Measurements from ENCODE around the gene IFT122.

The IFT122 gene

DNA sequence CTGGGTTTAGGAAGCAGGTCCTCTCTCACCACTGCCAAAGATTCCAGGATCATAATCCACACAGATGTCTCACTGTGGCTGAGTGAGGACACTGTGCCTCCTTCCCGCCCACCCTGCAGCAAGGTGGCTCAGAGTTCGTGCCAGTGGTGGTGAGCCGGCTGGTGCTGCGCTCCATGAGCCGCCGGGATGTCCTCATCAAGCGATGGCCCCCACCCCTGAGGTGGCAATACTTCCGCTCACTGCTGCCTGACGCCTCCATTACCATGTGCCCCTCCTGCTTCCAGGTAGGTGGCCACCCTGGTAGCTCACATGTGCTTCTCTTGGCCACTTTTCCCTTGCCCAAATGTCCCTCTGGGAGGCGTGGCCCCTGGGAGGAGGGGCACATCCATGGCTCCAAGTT is 79.4 kb downstream of the IFT122 start:
- no peak for DNase-seq (ENCODE audit: low spot score)

DNA sequence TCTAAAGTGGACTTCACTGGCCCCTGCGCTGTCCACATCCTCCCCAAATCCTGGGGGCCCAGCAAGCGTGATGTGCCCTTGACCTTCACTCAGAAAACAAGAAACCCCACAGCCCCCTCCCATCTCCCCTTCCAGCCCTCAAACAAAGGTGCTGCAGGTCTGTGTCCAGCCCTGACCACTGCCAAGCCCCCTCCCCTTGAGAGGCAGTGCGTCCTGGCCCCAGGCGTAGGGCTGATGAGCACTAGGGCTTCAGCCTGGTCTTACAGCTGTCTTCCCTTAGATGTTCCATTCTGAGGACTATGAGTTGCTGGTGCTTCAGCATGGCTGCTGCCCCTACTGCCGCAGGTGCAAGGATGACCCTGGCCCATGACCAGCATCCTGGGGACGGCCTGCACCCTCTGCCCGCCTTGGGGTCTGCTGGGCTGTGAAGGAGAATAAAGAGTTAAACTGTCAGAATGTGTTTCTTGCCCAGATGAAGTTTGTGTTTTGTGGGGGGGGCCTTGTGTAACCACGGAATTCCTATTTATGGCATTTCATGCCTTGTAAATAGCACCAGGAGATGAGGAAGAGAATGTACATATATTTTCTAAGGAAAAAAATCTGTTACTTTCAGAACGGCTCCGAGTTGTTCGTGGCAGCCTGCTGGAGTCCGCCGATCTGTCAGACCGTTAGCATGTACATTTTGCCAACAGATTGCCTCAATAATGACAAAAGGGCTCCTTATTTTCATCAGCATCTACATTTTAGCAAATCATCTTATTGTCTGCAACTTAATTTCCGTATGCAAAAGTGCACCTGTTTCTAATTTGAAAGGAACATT is 80.1 kb downstream of the IFT122 start:
- no peak for DNase-seq (ENCODE audit: low spot score)

DNA sequence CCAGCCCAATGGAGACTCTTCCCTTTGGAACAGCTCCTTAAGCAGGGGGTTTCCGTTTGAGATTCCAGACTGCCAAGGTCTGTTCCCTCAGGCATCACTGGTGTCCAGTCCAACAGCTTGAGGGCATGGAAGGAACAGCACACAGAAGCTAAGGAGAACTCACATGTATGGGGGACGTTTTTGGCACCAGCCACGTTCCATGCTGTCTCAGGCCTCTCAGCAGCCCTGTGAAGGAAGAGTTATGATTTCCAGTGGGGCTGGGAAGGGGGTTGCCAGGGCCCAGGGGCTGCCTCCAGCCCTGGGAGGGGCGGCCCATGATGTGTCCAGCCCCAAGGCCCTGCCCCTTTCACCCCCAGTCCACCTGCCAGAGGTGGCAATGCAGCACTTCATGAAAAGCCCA is 80.9 kb downstream of the IFT122 start:
- DNase-seq (ENCODE audit: low spot score) = no peak

DNA sequence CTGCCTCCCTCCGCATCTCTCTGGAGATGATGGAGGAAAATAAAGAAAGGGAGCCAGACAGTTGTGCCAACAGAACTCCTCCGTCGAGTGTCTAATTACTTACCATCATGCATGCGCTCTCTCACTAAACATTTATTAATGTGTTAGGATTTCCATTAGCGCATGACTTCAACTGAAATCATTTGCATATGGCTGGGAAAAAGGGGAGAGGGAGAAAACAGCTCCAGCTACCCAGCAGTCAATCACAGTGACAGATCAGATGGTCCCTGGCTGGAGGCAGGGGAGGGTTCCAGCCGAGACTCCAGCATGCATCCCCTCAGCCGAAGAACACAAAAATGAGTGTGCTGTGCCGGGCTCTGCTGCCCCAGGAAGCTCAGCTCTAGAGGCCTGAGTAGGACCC is 81.6 kb downstream of the IFT122 start:
- DNase-seq (ENCODE audit: low spot score) = no peak

DNA sequence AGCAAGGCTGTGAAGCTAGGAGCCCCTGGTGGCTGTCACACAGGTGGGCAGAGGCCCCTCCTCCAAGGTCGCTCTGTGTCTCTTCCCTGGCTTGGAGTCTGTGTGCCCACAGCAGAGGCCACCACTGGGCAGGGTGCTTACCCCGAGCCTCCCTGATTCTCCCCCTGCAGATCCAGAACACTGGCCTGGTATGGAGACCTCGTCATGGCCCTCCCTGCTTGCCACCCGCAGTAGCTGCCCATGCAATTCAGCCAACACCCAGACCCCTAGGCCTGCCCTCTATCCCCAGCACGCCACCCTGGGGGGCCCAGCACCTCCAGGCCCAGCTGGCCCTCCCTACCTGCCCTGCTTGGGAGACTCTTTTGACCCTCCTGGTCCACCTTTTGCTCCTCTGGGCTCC is 82.9 kb downstream of the IFT122 start:
- DNase-seq (ENCODE audit: low spot score) = no peak

DNA sequence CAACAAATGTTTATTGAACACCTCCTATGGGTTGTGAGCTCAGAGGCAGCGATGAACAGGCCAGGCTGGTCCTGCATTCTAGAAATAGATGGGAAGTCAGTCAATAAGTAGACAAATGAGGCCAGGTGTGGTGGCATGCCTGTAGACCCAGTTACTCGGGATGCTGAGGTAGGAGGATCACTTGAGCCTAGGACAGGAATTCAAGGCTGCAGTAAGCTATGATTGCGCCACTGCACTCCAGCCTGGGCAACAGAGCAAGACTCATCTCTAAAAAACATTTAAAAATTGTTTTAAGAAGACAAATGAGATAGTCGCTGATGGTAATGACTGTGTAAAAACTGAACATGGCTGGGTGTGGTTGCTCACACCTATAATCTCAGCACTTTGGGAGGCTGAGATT is 84.1 kb downstream of the IFT122 start:
- no peak for DNase-seq (ENCODE audit: low spot score)

DNA sequence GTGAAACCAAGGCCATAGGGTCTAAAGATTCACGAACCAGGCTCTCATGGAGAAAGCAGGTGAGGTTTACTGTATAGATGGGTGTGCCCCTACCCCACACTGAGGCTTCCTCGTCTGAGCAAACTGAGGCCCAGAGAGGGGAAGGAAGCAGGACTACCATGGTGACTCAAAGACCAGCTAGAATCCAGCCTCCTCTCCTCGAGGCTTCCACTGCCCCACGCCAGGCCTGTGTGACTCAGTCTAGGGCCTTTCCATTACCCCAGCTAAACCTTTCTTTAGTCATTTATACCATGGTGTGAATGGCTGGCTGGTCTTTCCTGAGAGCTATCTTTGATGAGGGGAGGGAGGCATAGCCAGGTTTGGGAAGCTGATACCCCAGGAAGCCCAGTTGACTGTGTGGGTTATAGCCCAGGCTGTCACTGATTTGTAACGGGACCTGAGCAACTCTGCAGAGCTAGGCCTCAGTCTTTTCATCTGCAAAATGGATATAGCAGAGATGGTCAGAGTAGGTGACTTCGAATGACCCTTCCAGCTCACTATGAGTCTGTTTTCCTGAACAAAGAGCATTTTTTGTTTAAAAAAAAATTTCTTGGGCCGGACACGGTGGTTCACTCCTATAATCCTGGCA is 85.4 kb downstream of the IFT122 start:
- DNase-seq (ENCODE audit: low spot score) = no peak

DNA sequence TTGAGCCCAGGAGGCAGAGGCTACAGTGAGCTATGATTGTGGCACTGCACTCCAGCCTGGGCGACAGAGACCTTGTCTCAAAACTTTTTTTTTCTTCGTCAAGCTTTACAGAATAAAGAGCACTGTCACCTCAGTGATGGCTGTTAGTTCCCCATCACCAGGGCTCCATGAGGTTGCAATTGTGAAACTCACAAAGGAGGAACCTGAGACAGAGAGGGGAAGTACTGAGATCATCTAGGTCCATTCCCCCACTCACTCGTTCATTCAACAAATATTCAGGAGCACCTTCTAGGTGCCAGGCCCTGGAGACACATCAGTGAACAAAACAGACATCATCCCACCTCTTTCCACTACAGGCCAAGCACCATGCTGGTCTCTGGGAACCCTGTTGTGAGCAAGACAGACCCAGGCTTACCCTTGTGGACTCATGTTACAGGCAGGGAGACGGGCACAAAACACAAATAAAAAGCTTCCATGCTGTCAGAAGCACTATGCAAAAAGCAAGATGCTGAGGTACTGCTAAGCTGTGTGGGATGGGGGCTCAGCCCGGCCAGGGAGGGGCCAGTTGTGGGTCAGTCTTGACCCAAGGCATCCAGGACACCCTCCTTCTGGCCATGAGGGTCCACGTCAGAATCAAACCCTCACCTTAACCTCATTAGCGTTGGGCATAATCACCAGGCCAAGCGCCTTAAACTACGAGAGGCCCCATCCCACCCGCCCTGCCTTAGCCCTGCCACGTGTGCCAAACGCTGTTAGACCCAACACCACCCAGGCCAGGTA is 86.3 kb downstream of the IFT122 start:
- DNase-seq (ENCODE audit: low spot score) = no peak

DNA sequence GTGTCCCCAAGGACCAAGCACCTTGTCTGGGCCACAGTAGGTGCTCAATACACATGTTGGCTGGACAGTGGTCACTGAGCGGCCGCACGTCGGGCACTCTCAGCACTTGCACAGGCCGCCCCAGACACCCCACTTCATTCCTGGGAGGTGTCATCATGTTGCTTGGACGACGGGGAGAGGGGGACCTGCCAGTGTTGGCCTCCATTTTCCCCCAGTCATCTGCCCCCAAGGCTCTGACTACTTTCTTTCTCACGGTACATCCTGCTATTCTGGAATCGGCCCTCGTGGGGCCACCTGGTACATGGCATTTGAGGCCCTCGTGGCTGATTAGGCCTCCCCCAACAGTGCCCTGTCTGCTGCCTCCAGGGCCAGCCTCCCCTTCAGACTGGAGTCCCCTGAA is 87.2 kb downstream of the IFT122 start:
- DNase-seq (ENCODE audit: low spot score) = no peak

DNA sequence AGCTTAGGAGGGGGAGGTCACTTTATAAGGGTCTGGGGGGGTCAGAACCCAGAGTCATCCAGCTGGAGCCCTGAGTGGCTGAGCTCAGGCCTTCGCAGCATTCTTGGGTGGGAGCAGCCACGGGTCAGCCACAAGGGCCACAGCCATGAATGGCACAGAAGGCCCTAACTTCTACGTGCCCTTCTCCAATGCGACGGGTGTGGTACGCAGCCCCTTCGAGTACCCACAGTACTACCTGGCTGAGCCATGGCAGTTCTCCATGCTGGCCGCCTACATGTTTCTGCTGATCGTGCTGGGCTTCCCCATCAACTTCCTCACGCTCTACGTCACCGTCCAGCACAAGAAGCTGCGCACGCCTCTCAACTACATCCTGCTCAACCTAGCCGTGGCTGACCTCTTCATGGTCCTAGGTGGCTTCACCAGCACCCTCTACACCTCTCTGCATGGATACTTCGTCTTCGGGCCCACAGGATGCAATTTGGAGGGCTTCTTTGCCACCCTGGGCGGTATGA is 88.6 kb downstream of the IFT122 start, which contains the start of gene RHO:
RHO (plus strand) TSS at position 51 of the 512 bp plus-strand sequence; CDS start at position 146, 95 bp downstream.
- DNase-seq (ENCODE audit: low spot score) = no peak

DNA sequence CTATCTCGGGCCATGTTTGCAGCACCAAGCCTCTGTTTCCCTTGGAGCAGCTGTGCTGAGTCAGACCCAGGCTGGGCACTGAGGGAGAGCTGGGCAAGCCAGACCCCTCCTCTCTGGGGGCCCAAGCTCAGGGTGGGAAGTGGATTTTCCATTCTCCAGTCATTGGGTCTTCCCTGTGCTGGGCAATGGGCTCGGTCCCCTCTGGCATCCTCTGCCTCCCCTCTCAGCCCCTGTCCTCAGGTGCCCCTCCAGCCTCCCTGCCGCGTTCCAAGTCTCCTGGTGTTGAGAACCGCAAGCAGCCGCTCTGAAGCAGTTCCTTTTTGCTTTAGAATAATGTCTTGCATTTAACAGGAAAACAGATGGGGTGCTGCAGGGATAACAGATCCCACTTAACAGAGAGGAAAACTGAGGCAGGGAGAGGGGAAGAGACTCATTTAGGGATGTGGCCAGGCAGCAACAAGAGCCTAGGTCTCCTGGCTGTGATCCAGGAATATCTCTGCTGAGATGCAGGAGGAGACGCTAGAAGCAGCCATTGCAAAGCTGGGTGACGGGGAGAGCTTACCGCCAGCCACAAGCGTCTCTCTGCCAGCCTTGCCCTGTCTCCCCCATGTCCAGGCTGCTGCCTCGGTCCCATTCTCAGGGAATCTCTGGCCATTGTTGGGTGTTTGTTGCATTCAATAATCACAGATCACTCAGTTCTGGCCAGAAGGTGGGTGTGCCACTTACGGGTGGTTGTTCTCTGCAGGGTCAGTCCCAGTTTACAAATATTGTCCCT is 89.6 kb downstream of the IFT122 start:
- DNase-seq (ENCODE audit: low spot score) = no peak

DNA sequence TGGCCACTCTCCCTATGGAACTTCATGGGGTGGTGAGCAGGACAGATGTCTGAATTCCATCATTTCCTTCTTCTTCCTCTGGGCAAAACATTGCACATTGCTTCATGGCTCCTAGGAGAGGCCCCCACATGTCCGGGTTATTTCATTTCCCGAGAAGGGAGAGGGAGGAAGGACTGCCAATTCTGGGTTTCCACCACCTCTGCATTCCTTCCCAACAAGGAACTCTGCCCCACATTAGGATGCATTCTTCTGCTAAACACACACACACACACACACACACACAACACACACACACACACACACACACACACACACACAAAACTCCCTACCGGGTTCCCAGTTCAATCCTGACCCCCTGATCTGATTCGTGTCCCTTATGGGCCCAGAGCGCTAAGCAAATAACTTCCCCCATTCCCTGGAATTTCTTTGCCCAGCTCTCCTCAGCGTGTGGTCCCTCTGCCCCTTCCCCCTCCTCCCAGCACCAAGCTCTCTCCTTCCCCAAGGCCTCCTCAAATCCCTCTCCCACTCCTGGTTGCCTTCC is 90.3 kb downstream of the IFT122 start:
- peak; percentile 61 for DNase-seq (ENCODE audit: low spot score)

DNA sequence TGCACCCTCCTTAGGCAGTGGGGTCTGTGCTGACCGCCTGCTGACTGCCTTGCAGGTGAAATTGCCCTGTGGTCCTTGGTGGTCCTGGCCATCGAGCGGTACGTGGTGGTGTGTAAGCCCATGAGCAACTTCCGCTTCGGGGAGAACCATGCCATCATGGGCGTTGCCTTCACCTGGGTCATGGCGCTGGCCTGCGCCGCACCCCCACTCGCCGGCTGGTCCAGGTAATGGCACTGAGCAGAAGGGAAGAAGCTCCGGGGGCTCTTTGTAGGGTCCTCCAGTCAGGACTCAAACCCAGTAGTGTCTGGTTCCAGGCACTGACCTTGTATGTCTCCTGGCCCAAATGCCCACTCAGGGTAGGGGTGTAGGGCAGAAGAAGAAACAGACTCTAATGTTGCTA is 90.8 kb downstream of the IFT122 start:
- DNase-seq (ENCODE audit: low spot score) = no peak

DNA sequence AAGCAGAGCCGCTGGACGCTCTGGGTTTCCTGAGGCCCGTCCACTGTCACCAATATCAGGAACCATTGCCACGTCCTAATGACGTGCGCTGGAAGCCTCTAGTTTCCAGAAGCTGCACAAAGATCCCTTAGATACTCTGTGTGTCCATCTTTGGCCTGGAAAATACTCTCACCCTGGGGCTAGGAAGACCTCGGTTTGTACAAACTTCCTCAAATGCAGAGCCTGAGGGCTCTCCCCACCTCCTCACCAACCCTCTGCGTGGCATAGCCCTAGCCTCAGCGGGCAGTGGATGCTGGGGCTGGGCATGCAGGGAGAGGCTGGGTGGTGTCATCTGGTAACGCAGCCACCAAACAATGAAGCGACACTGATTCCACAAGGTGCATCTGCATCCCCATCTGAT is 91.7 kb downstream of the IFT122 start:
- DNase-seq (ENCODE audit: low spot score) = no peak

DNA sequence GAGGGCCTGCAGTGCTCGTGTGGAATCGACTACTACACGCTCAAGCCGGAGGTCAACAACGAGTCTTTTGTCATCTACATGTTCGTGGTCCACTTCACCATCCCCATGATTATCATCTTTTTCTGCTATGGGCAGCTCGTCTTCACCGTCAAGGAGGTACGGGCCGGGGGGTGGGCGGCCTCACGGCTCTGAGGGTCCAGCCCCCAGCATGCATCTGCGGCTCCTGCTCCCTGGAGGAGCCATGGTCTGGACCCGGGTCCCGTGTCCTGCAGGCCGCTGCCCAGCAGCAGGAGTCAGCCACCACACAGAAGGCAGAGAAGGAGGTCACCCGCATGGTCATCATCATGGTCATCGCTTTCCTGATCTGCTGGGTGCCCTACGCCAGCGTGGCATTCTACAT is 92.2 kb downstream of the IFT122 start:
- no peak for DNase-seq (ENCODE audit: low spot score)

DNA sequence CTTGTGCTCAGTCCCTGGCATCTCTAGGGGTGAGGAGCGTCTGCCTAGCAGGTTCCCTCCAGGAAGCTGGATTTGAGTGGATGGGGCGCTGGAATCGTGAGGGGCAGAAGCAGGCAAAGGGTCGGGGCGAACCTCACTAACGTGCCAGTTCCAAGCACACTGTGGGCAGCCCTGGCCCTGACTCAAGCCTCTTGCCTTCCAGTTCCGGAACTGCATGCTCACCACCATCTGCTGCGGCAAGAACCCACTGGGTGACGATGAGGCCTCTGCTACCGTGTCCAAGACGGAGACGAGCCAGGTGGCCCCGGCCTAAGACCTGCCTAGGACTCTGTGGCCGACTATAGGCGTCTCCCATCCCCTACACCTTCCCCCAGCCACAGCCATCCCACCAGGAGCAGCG is 93.4 kb downstream of the IFT122 start:
- no peak for DNase-seq (ENCODE audit: low spot score)

DNA sequence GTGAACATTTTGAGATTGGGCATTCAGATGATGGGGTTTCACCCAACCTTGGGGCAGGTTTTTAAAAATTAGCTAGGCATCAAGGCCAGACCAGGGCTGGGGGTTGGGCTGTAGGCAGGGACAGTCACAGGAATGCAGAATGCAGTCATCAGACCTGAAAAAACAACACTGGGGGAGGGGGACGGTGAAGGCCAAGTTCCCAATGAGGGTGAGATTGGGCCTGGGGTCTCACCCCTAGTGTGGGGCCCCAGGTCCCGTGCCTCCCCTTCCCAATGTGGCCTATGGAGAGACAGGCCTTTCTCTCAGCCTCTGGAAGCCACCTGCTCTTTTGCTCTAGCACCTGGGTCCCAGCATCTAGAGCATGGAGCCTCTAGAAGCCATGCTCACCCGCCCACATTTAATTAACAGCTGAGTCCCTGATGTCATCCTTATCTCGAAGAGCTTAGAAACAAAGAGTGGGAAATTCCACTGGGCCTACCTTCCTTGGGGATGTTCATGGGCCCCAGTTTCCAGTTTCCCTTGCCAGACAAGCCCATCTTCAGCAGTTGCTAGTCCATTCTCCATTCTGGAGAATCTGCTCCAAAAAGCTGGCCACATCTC is 94.5 kb downstream of the IFT122 start:
- no peak for DNase-seq (ENCODE audit: low spot score)

DNA sequence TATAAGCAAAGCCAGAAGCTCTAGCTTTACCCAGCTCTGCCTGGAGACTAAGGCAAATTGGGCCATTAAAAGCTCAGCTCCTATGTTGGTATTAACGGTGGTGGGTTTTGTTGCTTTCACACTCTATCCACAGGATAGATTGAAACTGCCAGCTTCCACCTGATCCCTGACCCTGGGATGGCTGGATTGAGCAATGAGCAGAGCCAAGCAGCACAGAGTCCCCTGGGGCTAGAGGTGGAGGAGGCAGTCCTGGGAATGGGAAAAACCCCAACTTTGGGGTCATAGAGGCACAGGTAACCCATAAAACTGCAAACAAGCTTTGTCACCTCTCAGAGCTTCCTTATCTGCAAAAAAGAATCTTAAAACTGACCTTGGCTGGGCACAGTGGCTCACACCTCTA is 95.1 kb downstream of the IFT122 start:
- no peak for DNase-seq (ENCODE audit: low spot score)

DNA sequence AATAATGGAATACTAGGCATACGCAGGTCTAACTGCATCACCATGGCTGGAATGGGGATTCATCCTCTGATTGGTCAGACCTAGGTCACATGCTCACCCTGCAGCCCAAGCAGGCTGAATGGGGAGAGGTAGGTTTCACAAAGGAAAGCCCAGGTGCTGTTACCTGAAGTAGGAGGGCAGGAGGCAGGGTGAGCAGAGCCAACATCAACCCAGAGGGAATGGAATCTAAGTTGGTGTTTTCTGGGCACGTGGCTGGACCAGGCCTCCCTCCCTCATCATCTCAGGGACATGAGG is 96.3 kb downstream of the IFT122 start:
- no peak for DNase-seq (ENCODE audit: low spot score)

DNA sequence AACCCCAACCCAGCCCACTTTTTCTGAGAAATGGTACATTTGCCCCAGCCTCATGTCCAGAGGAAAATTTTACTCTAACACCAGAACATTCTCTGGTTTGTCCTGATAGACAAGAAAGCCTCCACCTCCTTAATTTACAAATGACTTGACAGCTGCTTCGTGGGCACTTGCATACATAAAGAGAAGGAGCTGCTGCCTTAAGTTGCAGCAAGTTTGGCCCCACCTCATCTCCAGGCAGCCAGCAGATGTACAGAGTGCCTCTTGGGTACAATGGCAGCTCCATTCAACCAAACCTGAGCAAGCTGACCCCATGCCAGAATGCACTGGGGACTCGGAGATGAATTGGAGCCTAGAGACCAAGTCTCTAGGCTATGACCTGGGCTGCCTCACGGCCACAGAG is 96.8 kb downstream of the IFT122 start:
- no peak for DNase-seq (ENCODE audit: low spot score)

DNA sequence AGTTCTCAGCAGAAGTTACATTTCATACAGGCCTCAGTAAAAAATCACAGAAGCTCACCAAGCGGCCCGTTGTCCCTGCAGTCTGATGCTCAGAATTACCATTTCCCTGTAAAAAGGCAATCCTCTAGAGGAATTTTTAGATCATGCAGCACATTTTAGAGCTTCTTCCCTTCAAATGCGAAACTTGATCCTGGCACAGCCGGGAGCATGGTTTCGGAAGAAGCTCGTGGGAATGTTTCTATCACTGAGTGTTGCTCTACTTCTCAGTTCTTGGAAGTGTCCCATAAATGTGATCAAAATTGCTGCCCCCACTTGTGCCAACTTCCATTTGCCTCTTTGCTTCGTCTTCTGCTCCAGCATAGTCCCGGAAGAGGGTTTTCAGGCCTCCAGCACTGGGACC is 99.2 kb downstream of the IFT122 start:
- DNase-seq (ENCODE audit: low spot score) = no peak
